Esophagus muscularis mucosa (tissue), 3 donors: ENCODE results near the gene ANKRD18A.

ENCODE experiments used
- CTCF ChIP-seq, 3 experiments: fragments of 200-600 bp in 2 of 3; fragments of 450-650 bp in 1 of 3; sonication (generic) in 2 of 3; IDR thresholded peaks; one replicate each; pipeline ENCODE4 v1.5.1; 2017 to 2019; ENCODE audit warnings: antibody characterized with exemption in 3 of 3, mild to moderate bottlenecking in 2 of 3, moderate library complexity in 1 of 3
- POLR2AphosphoS5 ChIP-seq, 2 donors: sonication (generic); formaldehyde crosslinking; IDR thresholded peaks; one replicate each; pipeline ENCODE4 v1.6.1; 2017; ENCODE audit warnings: antibody characterized with exemption in 2 of 2

- TF ChIP-seq CTCF (IDR thresholded peaks at IDR 0.05): no peak
- TF ChIP-seq POLR2AphosphoS5 (IDR thresholded peaks at IDR 0.05): no peak
These were observed 1.9 kb upstream of the ANKRD18A start for GRCh38 chr9:38622288-38622674.
